Breast epithelium (tissue), 3 donors: Measurements from ENCODE around the gene CCDC85C.

Experiments used
- CTCF ChIP-seq, 3 donors: fragments of 450-650 bp; IDR thresholded peaks; one replicate each; pipeline ENCODE4 v1.5.1; 2016 to 2017; ENCODE audit warnings: antibody characterized with exemption in 3 of 3, mild to moderate bottlenecking in 3 of 3, moderate library complexity in 3 of 3
- POLR2A ChIP-seq: fragments of 450-650 bp; IDR thresholded peaks from one replicate; pipeline ENCODE4 v1.6.1; 2016; ENCODE audit warnings: antibody characterized with exemption, mild to moderate bottlenecking, moderate library complexity
- POLR2AphosphoS5 ChIP-seq, 3 donors: sonication (generic); formaldehyde crosslinking; IDR thresholded peaks; one replicate each; pipeline ENCODE4 v1.6.1; 2017; ENCODE audit warnings: antibody characterized with exemption in 3 of 3

GRCh38 chr14:99527026-99527425 is 77.0 kb downstream of the CCDC85C start:
- TF ChIP-seq CTCF (IDR thresholded peaks at IDR 0.05) (no peak), POLR2A (no peak), POLR2AphosphoS5 (IDR thresholded peaks at IDR 0.05) (no peak)
